H1 (cell line): ENCODE measurements around the gene TRAF1. TPM values are rescaled to one million over a fixed set of nuclear protein-coding genes. Genes with fewer than 3 reads are reported as not detected.

ENCODE experiments used
- NANOG ChIP-seq: IDR thresholded peaks from 2 replicates; pipeline ENCODE4 v1.6.1; 2011; ENCODE audit warnings: low read length, low read depth, mild to moderate bottlenecking, inconsistent platforms; ENCODE audit not compliant: insufficient read depth, poor library complexity, severe bottlenecking
- PHF8 ChIP-seq: fragments of 200-600 bp; sonication (generic); conservative IDR thresholded peaks from 2 replicates; pipeline ENCODE4 v1.7.1; 2012; ENCODE audit warnings: low read depth, mild to moderate bottlenecking, inconsistent platforms, low read length, moderate library complexity
- polyA plus RNA-seq, 7 experiments: library from polyadenylated mRNA; depleted of rRNA in 3 of 7; stranded (reverse) in 5 of 7; unstranded in 2 of 7; fragments of >200 nt in 5 of 7; fragments of 200-250 nt in 2 of 7; gene quantifications; 1 replicate in 5 of 7; 2 replicates in 1 of 7; 4 replicates in 1 of 7; pipeline versions ENCODE4 v1.2.1 to v1.2.3, GENCODE V29; 2011 to 2013; ENCODE audit warnings: missing spikeins in 2 of 7, mixed read lengths in 2 of 7
- total RNA-seq: library from RNA; stranded (reverse); fragmentation: NEBNext Ultra II Directional; extraction: Animal tissue kit (Norgen Biotek cat#: 25700); gene quantifications from 2 replicates; pipeline ENCODE4 v1.2.1, GENCODE V29; 2021
- TF ChIP-seq, protein P1 (sequence below): fragments of 300-600 bp; sonication (generic); IDR thresholded peaks from 2 replicates; pipeline ENCODE4 v1.7.1; 2012; ENCODE audit warnings: low read length, moderate library complexity, mild to moderate bottlenecking, inconsistent platforms; ENCODE audit not compliant: insufficient replicate concordance
- TF ChIP-seq, protein P2 (sequence below): IDR thresholded peaks from 2 replicates; pipeline ENCODE4 v1.6.1; 2012; ENCODE audit warnings: low read length, inconsistent platforms

Gene TRAF1
- total and polyA plus RNA-seq, 2 of the 8 experiments (the other 6 are each of a cell fraction or from before 2014, with no cell fraction given) = 1.6 to 3.2 TPM

DNA sequence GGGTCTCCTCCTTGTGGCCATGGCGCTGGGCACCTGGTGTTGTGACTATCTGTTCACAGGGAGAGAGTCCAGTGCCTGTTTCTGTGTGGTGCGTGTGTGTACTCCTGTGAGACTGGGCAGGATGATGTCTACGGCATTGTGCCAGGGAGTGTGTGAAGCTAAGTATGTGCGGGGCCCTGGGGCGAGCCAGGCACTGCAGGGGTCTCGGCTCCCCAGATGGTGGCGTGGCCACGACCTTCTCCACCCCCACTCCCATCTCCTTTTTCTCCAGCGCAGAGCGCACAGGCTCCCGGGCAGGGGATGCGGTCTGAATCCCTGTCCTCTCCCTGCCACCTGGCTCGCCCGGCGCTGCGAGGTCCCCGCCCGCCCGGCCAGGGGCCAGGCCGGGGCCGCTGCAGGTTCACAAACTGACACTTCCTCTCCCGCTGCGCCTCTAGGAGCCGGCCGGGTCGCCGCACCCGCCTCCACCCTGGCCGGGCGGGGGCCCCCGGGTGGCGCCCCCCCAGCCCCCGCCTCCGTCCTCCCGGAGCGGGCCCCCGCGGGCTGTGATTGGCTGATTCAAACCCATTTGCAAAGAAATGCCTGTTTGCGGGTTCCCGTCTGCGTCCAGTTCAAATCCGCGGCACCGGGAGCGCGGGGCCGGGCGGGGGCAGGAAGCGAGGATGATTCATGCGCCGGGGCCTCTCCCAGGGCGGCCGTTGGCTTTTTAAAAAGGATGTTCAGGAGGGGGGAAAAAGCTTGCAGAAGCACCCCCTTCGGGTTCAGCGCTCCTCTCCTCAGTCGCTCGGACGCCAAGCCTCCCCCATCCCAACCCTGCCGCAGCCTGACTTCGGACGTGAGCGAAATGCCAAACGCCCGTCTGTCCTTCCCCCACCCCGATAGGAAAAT lies 50.4 kb downstream of the TRAF1 start (continued):
- TF ChIP-seq, protein P1, sequence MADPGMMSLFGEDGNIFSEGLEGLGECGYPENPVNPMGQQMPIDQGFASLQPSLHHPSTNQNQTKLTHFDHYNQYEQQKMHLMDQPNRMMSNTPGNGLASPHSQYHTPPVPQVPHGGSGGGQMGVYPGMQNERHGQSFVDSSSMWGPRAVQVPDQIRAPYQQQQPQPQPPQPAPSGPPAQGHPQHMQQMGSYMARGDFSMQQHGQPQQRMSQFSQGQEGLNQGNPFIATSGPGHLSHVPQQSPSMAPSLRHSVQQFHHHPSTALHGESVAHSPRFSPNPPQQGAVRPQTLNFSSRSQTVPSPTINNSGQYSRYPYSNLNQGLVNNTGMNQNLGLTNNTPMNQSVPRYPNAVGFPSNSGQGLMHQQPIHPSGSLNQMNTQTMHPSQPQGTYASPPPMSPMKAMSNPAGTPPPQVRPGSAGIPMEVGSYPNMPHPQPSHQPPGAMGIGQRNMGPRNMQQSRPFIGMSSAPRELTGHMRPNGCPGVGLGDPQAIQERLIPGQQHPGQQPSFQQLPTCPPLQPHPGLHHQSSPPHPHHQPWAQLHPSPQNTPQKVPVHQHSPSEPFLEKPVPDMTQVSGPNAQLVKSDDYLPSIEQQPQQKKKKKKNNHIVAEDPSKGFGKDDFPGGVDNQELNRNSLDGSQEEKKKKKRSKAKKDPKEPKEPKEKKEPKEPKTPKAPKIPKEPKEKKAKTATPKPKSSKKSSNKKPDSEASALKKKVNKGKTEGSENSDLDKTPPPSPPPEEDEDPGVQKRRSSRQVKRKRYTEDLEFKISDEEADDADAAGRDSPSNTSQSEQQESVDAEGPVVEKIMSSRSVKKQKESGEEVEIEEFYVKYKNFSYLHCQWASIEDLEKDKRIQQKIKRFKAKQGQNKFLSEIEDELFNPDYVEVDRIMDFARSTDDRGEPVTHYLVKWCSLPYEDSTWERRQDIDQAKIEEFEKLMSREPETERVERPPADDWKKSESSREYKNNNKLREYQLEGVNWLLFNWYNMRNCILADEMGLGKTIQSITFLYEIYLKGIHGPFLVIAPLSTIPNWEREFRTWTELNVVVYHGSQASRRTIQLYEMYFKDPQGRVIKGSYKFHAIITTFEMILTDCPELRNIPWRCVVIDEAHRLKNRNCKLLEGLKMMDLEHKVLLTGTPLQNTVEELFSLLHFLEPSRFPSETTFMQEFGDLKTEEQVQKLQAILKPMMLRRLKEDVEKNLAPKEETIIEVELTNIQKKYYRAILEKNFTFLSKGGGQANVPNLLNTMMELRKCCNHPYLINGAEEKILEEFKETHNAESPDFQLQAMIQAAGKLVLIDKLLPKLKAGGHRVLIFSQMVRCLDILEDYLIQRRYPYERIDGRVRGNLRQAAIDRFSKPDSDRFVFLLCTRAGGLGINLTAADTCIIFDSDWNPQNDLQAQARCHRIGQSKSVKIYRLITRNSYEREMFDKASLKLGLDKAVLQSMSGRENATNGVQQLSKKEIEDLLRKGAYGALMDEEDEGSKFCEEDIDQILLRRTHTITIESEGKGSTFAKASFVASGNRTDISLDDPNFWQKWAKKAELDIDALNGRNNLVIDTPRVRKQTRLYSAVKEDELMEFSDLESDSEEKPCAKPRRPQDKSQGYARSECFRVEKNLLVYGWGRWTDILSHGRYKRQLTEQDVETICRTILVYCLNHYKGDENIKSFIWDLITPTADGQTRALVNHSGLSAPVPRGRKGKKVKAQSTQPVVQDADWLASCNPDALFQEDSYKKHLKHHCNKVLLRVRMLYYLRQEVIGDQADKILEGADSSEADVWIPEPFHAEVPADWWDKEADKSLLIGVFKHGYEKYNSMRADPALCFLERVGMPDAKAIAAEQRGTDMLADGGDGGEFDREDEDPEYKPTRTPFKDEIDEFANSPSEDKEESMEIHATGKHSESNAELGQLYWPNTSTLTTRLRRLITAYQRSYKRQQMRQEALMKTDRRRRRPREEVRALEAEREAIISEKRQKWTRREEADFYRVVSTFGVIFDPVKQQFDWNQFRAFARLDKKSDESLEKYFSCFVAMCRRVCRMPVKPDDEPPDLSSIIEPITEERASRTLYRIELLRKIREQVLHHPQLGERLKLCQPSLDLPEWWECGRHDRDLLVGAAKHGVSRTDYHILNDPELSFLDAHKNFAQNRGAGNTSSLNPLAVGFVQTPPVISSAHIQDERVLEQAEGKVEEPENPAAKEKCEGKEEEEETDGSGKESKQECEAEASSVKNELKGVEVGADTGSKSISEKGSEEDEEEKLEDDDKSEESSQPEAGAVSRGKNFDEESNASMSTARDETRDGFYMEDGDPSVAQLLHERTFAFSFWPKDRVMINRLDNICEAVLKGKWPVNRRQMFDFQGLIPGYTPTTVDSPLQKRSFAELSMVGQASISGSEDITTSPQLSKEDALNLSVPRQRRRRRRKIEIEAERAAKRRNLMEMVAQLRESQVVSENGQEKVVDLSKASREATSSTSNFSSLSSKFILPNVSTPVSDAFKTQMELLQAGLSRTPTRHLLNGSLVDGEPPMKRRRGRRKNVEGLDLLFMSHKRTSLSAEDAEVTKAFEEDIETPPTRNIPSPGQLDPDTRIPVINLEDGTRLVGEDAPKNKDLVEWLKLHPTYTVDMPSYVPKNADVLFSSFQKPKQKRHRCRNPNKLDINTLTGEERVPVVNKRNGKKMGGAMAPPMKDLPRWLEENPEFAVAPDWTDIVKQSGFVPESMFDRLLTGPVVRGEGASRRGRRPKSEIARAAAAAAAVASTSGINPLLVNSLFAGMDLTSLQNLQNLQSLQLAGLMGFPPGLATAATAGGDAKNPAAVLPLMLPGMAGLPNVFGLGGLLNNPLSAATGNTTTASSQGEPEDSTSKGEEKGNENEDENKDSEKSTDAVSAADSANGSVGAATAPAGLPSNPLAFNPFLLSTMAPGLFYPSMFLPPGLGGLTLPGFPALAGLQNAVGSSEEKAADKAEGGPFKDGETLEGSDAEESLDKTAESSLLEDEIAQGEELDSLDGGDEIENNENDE = no peak
- TF ChIP-seq PHF8 = no peak; the same call in 1 of the 2 replicates
- TF ChIP-seq, protein P2, sequence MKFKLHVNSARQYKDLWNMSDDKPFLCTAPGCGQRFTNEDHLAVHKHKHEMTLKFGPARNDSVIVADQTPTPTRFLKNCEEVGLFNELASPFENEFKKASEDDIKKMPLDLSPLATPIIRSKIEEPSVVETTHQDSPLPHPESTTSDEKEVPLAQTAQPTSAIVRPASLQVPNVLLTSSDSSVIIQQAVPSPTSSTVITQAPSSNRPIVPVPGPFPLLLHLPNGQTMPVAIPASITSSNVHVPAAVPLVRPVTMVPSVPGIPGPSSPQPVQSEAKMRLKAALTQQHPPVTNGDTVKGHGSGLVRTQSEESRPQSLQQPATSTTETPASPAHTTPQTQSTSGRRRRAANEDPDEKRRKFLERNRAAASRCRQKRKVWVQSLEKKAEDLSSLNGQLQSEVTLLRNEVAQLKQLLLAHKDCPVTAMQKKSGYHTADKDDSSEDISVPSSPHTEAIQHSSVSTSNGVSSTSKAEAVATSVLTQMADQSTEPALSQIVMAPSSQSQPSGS = no peak
- no peak for TF ChIP-seq NANOG
